ENCODE measurements around the gene SLC1A2.

DNA sequence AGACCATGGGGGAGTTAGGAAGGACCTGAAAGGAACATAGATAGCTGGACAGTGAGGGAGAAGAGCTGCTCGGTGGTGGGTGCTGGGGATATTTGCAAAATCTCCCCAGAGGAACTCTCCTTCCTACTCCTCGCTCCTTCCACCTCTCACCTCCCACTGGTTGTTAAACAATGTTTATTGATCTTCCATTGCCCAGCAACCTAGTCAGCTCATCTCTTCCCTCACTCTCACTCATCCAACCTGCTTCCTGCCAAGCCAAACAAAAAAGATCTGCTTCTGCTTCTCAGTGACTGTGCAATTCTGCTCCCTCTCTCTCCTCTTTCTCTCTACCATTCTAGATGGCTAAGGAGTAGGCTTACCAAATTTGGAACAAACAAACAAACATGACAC, 115.0 kb downstream of the SLC1A2 start:
- TF ChIP-seq POLR2AphosphoS5 (IDR thresholded peaks at IDR 0.05; ENCODE audit: low read depth), result no peak
- TF ChIP-seq, protein P1, sequence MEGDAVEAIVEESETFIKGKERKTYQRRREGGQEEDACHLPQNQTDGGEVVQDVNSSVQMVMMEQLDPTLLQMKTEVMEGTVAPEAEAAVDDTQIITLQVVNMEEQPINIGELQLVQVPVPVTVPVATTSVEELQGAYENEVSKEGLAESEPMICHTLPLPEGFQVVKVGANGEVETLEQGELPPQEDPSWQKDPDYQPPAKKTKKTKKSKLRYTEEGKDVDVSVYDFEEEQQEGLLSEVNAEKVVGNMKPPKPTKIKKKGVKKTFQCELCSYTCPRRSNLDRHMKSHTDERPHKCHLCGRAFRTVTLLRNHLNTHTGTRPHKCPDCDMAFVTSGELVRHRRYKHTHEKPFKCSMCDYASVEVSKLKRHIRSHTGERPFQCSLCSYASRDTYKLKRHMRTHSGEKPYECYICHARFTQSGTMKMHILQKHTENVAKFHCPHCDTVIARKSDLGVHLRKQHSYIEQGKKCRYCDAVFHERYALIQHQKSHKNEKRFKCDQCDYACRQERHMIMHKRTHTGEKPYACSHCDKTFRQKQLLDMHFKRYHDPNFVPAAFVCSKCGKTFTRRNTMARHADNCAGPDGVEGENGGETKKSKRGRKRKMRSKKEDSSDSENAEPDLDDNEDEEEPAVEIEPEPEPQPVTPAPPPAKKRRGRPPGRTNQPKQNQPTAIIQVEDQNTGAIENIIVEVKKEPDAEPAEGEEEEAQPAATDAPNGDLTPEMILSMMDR (conservative IDR thresholded peaks at IDR 0.05; ENCODE audit: low read depth in 2 of 2), result no peak
- TF ChIP-seq, protein P2, sequence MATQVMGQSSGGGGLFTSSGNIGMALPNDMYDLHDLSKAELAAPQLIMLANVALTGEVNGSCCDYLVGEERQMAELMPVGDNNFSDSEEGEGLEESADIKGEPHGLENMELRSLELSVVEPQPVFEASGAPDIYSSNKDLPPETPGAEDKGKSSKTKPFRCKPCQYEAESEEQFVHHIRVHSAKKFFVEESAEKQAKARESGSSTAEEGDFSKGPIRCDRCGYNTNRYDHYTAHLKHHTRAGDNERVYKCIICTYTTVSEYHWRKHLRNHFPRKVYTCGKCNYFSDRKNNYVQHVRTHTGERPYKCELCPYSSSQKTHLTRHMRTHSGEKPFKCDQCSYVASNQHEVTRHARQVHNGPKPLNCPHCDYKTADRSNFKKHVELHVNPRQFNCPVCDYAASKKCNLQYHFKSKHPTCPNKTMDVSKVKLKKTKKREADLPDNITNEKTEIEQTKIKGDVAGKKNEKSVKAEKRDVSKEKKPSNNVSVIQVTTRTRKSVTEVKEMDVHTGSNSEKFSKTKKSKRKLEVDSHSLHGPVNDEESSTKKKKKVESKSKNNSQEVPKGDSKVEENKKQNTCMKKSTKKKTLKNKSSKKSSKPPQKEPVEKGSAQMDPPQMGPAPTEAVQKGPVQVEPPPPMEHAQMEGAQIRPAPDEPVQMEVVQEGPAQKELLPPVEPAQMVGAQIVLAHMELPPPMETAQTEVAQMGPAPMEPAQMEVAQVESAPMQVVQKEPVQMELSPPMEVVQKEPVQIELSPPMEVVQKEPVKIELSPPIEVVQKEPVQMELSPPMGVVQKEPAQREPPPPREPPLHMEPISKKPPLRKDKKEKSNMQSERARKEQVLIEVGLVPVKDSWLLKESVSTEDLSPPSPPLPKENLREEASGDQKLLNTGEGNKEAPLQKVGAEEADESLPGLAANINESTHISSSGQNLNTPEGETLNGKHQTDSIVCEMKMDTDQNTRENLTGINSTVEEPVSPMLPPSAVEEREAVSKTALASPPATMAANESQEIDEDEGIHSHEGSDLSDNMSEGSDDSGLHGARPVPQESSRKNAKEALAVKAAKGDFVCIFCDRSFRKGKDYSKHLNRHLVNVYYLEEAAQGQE (IDR thresholded peaks at IDR 0.05; ENCODE audit: unreplicated experiment), result no peak
- no peak for TF ChIP-seq EZH2 (IDR thresholded peaks at IDR 0.05; ENCODE audit: low read depth, unreplicated experiment)
- no peak for TF ChIP-seq CREB1 (CRISPR knock-in tag; IDR thresholded peaks at IDR 0.05; ENCODE audit: low read depth)
- TF ChIP-seq EZH2phosphoT487 (IDR thresholded peaks at IDR 0.05; ENCODE audit: unreplicated experiment), result no peak
- no peak for TF ChIP-seq NANOG (IDR thresholded peaks at IDR 0.05; ENCODE audit: borderline replicate concordance)
- no peak for TF ChIP-seq ETS1 (IDR thresholded peaks at IDR 0.05)
- no peak for TF ChIP-seq STAT1 (IDR thresholded peaks at IDR 0.05; ENCODE audit: unreplicated experiment)

All from GM23338 (cell line).